Fibroblast of lung (primary cell): ENCODE data around the gene ATRNL1. TPM values are rescaled to one million over a fixed set of nuclear protein-coding genes. Genes with fewer than 3 reads are reported as not detected.

ENCODE experiments used
- DNase-seq, 2 donors: peaks; one replicate each; pipeline versions ENCODE4 v3.0.0 to v3.0.0-alpha.2; 2010; ENCODE audit warnings: low read depth in 2 of 2
- H2AFZ ChIP-seq: 2 replicates; pipeline ENCODE4 v1.5.1; 2012; ENCODE audit warnings: low read length, control low read depth, inconsistent platforms
- H3K27ac ChIP-seq: 2 replicates; pipeline ENCODE4 v1.5.1; 2011; ENCODE audit warnings: low read length, control low read depth; ENCODE audit not compliant: insufficient read depth
- H3K27me3 ChIP-seq: 2 replicates; pipeline ENCODE4 v1.5.1; 2011; ENCODE audit warnings: mild to moderate bottlenecking, low read length; ENCODE audit not compliant: control insufficient read depth, insufficient read depth
- H3K36me3 ChIP-seq: 2 replicates; pipeline ENCODE4 v1.5.1; 2011; ENCODE audit warnings: low read length; ENCODE audit not compliant: control insufficient read depth, insufficient read depth
- H3K4me1 ChIP-seq: 2 replicates; pipeline ENCODE4 v1.5.1; 2011; ENCODE audit warnings: low read length; ENCODE audit not compliant: control insufficient read depth, insufficient read depth; ENCODE audit errors: extremely low read depth
- H3K4me2 ChIP-seq: 2 replicates; pipeline ENCODE4 v1.5.1; 2011; ENCODE audit warnings: low read length, control low read depth; ENCODE audit not compliant: insufficient read depth; ENCODE audit errors: extremely low read depth
- H3K4me3 ChIP-seq, 4 experiments: fragments of 200-600 bp in 1 of 4; sonication (generic) in 1 of 4; replicated peaks in 1 of 4; 2 replicates each; pipeline ENCODE4 v1.5.1; 2011 to 2016; ENCODE audit warnings: low read length in 4 of 4, low read depth in 3 of 4, mild to moderate bottlenecking in 3 of 4, control low read depth in 2 of 4, inconsistent platforms in 1 of 4, mixed read lengths in 1 of 4; ENCODE audit not compliant: insufficient read depth in 1 of 4; ENCODE audit errors: control extremely low read depth in 1 of 4
- H3K79me2 ChIP-seq: 2 replicates; pipeline ENCODE4 v1.5.1; 2012; ENCODE audit warnings: mild to moderate bottlenecking, low read length, inconsistent platforms; ENCODE audit not compliant: control insufficient read depth, insufficient read depth
- H3K9ac ChIP-seq: 2 replicates; pipeline ENCODE4 v1.5.1; 2011; ENCODE audit warnings: mild to moderate bottlenecking, low read length, control low read depth; ENCODE audit not compliant: insufficient read depth
- H3K9me3 ChIP-seq: 2 replicates; pipeline ENCODE4 v1.5.1; 2012; ENCODE audit warnings: low read depth, low read length; ENCODE audit not compliant: control insufficient read depth, insufficient read depth
- H4K20me1 ChIP-seq: 2 replicates; pipeline ENCODE4 v1.5.1; 2011; ENCODE audit warnings: low read length; ENCODE audit not compliant: control insufficient read depth, insufficient read depth; ENCODE audit errors: extremely low read depth
- CTCF ChIP-seq, 2 donors: IDR thresholded peaks in 1 of 2; conservative IDR thresholded peaks in 1 of 2; 1 replicate in 1 of 2; 2 replicates in 1 of 2; pipeline ENCODE4 v1.5.1; 2011 to 2012; ENCODE audit warnings: low read length in 2 of 2, control low read depth in 1 of 2, inconsistent platforms in 1 of 2, low read depth in 1 of 2, mild to moderate bottlenecking in 1 of 2
- EZH2 ChIP-seq: IDR thresholded peaks from 2 replicates; pipeline ENCODE4 v1.5.1; 2012; ENCODE audit warnings: low read length, control low read depth, mild to moderate bottlenecking; ENCODE audit errors: missing control alignments
- polyA plus RNA-seq, 2 donors: library from polyadenylated mRNA; depleted of rRNA in 1 of 2; stranded (reverse) in 1 of 2; unstranded in 1 of 2; fragments of >200 nt; gene quantifications; 2 replicates each; pipeline ENCODE4 v1.2.1, GENCODE V29; 2011 to 2012; ENCODE audit warnings: missing spikeins in 1 of 2
- total RNA-seq: library from RNA; depleted of rRNA; stranded (reverse); fragments of >200 nt; gene quantifications from 2 replicates; pipeline ENCODE4 v1.2.1, GENCODE V29; 2014

ATRNL1 gene
- total and polyA plus RNA-seq, 2 donors (not counting 1 experiment from before 2014, with no cell fraction given), result 0.33 TPM

GRCh38 chr10:115441907-115442545, 348.9 kb downstream of the ATRNL1 start:
- Histone ChIP-seq H3K9me3 (no peaks in the 10 kb centered on the region), H2AFZ (no peak overlapping the region), H3K27ac (no peak overlapping the region), H4K20me1 (no peaks in the 10 kb centered on the region), H3K4me3 (no peak overlapping the region), H3K4me2 (no peak overlapping the region), H3K79me2 (no peaks in the 10 kb centered on the region), H3K4me1 (no peaks in the 10 kb centered on the region), H3K9ac (no peak overlapping the region), H3K36me3 (no peaks in the 10 kb centered on the region), H3K27me3 (no peaks in the 10 kb centered on the region)
- peak in 1 of 2 donors; percentile 17 for DNase-seq
- no peak for TF ChIP-seq EZH2
- TF ChIP-seq CTCF (conservative IDR thresholded peaks at IDR 0.05 in 1 of 2, IDR thresholded peaks at IDR 0.05 in 1 of 2; ENCODE audit: low read depth in 1 of 2, low read length in 2 of 2), result peak in 1 of 2 donors; percentile 32

- Histone ChIP-seq H3K4me3 (no peak overlapping the region), H3K4me1 (no peaks in the 10 kb centered on the region), H3K79me2 (no peaks in the 10 kb centered on the region), H3K4me2 (no peak overlapping the region), H3K27ac (no peak overlapping the region), H2AFZ (no peak overlapping the region), H3K36me3 (no peaks in the 10 kb centered on the region), H3K9me3 (no peaks in the 10 kb centered on the region), H3K27me3 (no peaks in the 10 kb centered on the region), H4K20me1 (no peaks in the 10 kb centered on the region), H3K9ac (no peak overlapping the region)
- DNase-seq, result no peak
- TF ChIP-seq CTCF (conservative IDR thresholded peaks at IDR 0.05 in 1 of 2, IDR thresholded peaks at IDR 0.05 in 1 of 2; ENCODE audit: low read depth in 1 of 2, low read length in 2 of 2), result no peak
- TF ChIP-seq EZH2, result no peak
These were observed 363.6 kb downstream of the ATRNL1 start for GRCh38 chr10:115456812-115457211.

GRCh38 chr10:115483294-115483693, 390.1 kb downstream of the ATRNL1 start:
- Histone ChIP-seq H4K20me1 (no peaks in the 10 kb centered on the region), H2AFZ (no peak overlapping the region), H3K4me1 (no peaks in the 10 kb centered on the region), H3K27ac (no peak overlapping the region), H3K4me2 (no peak overlapping the region), H3K9me3 (no peaks in the 10 kb centered on the region), H3K4me3 (no peak overlapping the region), H3K27me3 (no peaks in the 10 kb centered on the region), H3K36me3 (no peaks in the 10 kb centered on the region), H3K9ac (no peak overlapping the region), H3K79me2 (no peaks in the 10 kb centered on the region)
- no peak for DNase-seq
- TF ChIP-seq EZH2 (no peak), CTCF (conservative IDR thresholded peaks at IDR 0.05 in 1 of 2, IDR thresholded peaks at IDR 0.05 in 1 of 2; ENCODE audit: low read depth in 1 of 2, low read length in 2 of 2) (no peak)
